ENCODE data around the gene FOXJ1. TPM values are rescaled to one million over a fixed set of nuclear protein-coding genes. Genes with fewer than 3 reads are reported as not detected.

The FOXJ1 gene
- total and polyA plus RNA-seq, 2 of the 8 experiments (the other 6 are each of a cell fraction or from before 2014, with no cell fraction given) = 4.7 to 5.4 TPM

DNA sequence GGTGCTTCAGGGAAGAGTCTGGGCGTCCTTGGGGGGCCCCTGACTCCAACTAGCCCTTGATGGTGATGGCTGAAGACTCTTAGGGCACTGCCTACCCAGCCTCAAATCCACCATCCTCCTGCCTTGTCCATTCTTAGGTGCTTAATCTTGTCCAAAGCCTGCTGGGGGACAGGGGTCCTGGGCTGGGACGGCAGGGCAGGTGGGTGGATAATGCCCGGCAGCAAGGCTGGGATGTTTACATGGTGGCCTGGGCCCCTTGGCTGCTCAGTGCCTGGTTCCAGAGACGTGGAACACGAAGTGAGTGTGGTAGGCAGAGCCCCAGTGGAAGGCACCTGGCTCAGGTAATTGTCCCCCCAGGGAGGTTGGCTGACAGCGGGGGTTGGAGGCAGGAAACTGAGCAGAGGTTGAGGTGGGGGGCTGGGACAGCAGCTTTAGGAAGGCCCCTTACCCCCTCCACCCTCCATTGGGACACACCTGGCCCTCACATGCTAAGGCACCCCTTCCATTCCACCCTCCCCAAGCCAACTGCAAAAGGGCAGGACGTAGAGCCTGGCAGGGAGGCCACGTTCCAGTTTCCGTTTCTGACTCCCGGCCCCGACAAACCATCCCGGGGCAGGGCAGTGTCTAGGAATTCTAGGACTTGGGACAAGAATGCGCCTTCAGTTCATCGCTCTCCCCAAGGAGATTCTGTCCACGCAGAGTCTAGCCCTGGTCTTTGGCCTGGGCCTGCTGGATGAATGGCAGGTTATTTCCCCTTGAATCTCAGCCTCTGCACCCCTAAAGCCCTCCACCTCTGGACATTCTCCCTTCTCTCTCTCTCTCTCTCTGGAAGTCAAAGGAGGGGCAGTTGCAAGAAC is 1.9 kb downstream of the FOXJ1 start (continued):
- TF ChIP-seq JUN (IDR thresholded peaks at IDR 0.05; ENCODE audit: low read depth, low read length) (no peak), MAX (IDR thresholded peaks at IDR 0.05) (no peak), FOSL1 (IDR thresholded peaks at IDR 0.05; ENCODE audit: insufficient read depth, low read depth, low read length) (no peak)

Measured in H1 (cell line).